MM.1S (cell line): ENCODE data around the gene CFAP77.

Experiments
- DNase-seq: peaks from one replicate; pipeline ENCODE4 v3.0.0-alpha.2; 2015
- H2AFZ ChIP-seq: fragments of 300-600 bp; sonication (generic); 2 replicates; pipeline ENCODE4 v1.6.0; 2016; ENCODE audit warnings: antibody characterized with exemption, low read length
- H3F3A ChIP-seq: fragments of 300-600 bp; sonication (generic); 2 replicates; pipeline ENCODE4 v1.6.1; 2016; ENCODE audit warnings: mild to moderate bottlenecking, antibody characterized with exemption, low read length, moderate library complexity, mixed read lengths; ENCODE audit not compliant: insufficient read depth
- H3K27ac ChIP-seq: fragments of 300-600 bp; sonication (generic); 2 replicates; pipeline ENCODE4 v1.5.1; 2016; ENCODE audit warnings: mild to moderate bottlenecking, low read length
- H3K27me3 ChIP-seq: fragments of 300-600 bp; sonication (generic); replicated peaks from 2 replicates; pipeline ENCODE4 v1.6.0; 2016; ENCODE audit warnings: low read length; ENCODE audit not compliant: insufficient read depth
- H3K36me3 ChIP-seq: fragments of 300-600 bp; sonication (generic); replicated peaks from 2 replicates; pipeline ENCODE4 v1.6.1; 2016; ENCODE audit warnings: mild to moderate bottlenecking, low read length, mixed read lengths; ENCODE audit not compliant: insufficient read depth
- H3K4me1 ChIP-seq: fragments of 300-600 bp; sonication (generic); 2 replicates; pipeline ENCODE4 v1.6.1; 2016; ENCODE audit warnings: low read length, mixed read lengths
- H3K4me2 ChIP-seq: fragments of 300-600 bp; sonication (generic); 2 replicates; pipeline ENCODE4 v1.6.0; 2016; ENCODE audit warnings: low read depth, low read length
- H3K4me3 ChIP-seq: fragments of 300-600 bp; sonication (generic); 2 replicates; pipeline ENCODE4 v1.5.1; 2016; ENCODE audit warnings: low read length, mixed read lengths
- H3K79me2 ChIP-seq: fragments of 300-600 bp; sonication (generic); 2 replicates; pipeline ENCODE4 v1.6.1; 2016; ENCODE audit warnings: mixed run types, low read length, mixed read lengths
- H3K9ac ChIP-seq: fragments of 300-600 bp; sonication (generic); 2 replicates; pipeline ENCODE4 v1.6.1; 2016; ENCODE audit warnings: low read length, mixed read lengths
- H3K9me2 ChIP-seq: fragments of 300-600 bp; sonication (generic); replicated peaks from 2 replicates; pipeline ENCODE4 v1.6.1; 2016; ENCODE audit warnings: mild to moderate bottlenecking, low read length, mixed read lengths; ENCODE audit not compliant: insufficient read depth
- H3K9me3 ChIP-seq: fragments of 300-600 bp; sonication (generic); replicated peaks from 2 replicates; pipeline ENCODE4 v1.6.1; 2016; ENCODE audit warnings: mild to moderate bottlenecking, low read length, mixed read lengths; ENCODE audit not compliant: insufficient read depth
- H4K20me1 ChIP-seq: fragments of 300-600 bp; sonication (generic); 2 replicates; pipeline ENCODE4 v1.6.1; 2016; ENCODE audit warnings: mild to moderate bottlenecking, low read length, moderate library complexity, mixed read lengths; ENCODE audit not compliant: insufficient read depth
- EZH2 ChIP-seq: fragments of 300-600 bp; sonication (generic); optimal IDR thresholded peaks from 2 replicates; pipeline ENCODE3; 2017; ENCODE audit warnings: low read depth, mild to moderate bottlenecking, antibody characterized with exemption, low read length, mixed read lengths
- EZH2phosphoT487 ChIP-seq: fragments of 300-600 bp; sonication (generic); IDR thresholded peaks from 2 replicates; pipeline ENCODE4 v1.6.1; 2018; ENCODE audit warnings: antibody characterized with exemption, low read length
- TF ChIP-seq, protein P1 (sequence below): fragments of 300-600 bp; sonication (generic); IDR thresholded peaks from 2 replicates; pipeline ENCODE4 v1.5.1; 2016; ENCODE audit warnings: antibody characterized with exemption, low read length, mixed read lengths

CFAP77 gene

DNA sequence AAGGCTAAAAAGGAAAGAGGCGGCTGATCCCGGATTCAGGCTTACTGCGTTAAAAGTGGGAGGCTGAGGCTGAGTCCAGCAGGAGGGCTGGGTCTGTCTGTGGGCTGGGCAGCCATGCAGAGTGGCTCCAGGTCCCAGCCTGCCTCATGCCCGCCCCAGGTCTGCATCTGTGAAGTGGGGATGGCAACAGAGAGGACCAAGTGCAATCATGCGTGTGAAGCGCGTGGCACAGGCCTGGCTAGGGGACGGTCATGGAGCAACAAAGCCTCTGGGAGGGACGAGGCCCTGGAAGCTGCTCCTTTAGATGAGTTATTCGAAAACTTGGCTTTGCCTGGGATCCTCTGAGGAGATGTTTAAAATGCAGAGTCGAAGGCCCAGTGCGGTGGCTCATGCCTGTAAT lies 142.0 kb downstream of the CFAP77 start:
- no peak for DNase-seq
- no peak overlapping the region for H3K4me2 ChIP-seq
- no peak overlapping the region for H3K4me3 ChIP-seq
- no peaks in the 10 kb centered on the region for H3K9me2 ChIP-seq
- no peaks in the 10 kb centered on the region for H4K20me1 ChIP-seq
- H3K9me3 ChIP-seq, result no peaks in the 10 kb centered on the region
- no peaks in the 10 kb centered on the region for H3K4me1 ChIP-seq
- no peak overlapping the region for H2AFZ ChIP-seq
- TF ChIP-seq EZH2phosphoT487, result no peak
- TF ChIP-seq EZH2, result no peak
- TF ChIP-seq, protein P1, sequence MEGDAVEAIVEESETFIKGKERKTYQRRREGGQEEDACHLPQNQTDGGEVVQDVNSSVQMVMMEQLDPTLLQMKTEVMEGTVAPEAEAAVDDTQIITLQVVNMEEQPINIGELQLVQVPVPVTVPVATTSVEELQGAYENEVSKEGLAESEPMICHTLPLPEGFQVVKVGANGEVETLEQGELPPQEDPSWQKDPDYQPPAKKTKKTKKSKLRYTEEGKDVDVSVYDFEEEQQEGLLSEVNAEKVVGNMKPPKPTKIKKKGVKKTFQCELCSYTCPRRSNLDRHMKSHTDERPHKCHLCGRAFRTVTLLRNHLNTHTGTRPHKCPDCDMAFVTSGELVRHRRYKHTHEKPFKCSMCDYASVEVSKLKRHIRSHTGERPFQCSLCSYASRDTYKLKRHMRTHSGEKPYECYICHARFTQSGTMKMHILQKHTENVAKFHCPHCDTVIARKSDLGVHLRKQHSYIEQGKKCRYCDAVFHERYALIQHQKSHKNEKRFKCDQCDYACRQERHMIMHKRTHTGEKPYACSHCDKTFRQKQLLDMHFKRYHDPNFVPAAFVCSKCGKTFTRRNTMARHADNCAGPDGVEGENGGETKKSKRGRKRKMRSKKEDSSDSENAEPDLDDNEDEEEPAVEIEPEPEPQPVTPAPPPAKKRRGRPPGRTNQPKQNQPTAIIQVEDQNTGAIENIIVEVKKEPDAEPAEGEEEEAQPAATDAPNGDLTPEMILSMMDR, result no peak
- H3K36me3 ChIP-seq, result no peaks in the 10 kb centered on the region
- H3K27me3 ChIP-seq, result peaks cover 85% of the 10 kb centered on the region
- H3K9ac ChIP-seq, result no peak overlapping the region
- no peaks in the 10 kb centered on the region for H3K79me2 ChIP-seq
- H3K27ac ChIP-seq, result no peak overlapping the region
- H3F3A ChIP-seq, result no peaks in the 10 kb centered on the region

DNA sequence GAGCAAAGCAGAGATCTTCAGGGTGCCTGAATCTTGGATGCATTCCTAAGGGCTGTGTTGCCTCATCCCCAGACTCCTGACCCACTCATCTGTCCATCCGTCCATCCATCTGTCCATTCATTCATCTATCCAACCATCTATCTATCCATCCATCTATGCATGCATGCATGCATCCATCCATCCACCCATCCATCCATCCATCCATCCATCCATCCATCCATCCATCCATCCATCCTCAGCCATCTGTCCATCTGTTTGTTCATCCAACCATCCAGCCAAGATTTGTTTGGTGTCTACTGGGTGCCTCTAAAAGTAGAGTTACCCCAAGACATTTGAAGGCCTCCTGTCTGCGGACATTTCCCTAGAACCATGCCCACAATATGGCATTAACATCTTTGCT lies 144.7 kb downstream of the CFAP77 start:
- Histone ChIP-seq H3K27me3 (peaks cover 82% of the 10 kb centered on the region), H3F3A (no peaks in the 10 kb centered on the region), H3K4me2 (no peak overlapping the region), H3K36me3 (no peaks in the 10 kb centered on the region), H4K20me1 (no peaks in the 10 kb centered on the region), H3K4me3 (no peak overlapping the region), H3K27ac (no peak overlapping the region), H3K9me2 (no peaks in the 10 kb centered on the region), H3K9me3 (no peaks in the 10 kb centered on the region), H3K9ac (no peak overlapping the region), H3K4me1 (no peaks in the 10 kb centered on the region), H3K79me2 (no peaks in the 10 kb centered on the region), H2AFZ (no peak overlapping the region)
- TF ChIP-seq EZH2phosphoT487, result no peak
- TF ChIP-seq EZH2, result no peak
- TF ChIP-seq, protein P1, result no peak
- no peak for DNase-seq

DNA sequence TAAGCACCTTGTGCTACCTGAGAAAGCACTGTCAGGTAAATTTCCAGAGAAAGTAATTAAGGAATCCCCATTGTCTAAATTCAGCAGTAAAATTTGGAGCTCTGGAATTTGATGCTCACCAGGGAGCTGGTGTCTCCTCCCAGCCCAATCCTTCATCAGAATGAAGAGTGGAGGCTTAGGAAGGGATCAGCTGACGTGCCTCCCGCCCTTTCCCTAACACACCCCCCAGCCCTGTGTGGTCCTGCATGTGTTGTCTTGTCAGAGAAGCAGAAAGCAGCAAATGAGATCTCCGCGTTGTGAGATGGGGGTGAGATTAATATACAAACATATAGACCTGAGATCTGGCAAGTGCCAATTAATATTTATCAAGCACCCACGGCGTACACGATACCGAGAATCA lies 145.5 kb downstream of the CFAP77 start:
- Histone ChIP-seq H3K9me2 (no peaks in the 10 kb centered on the region), H3F3A (no peaks in the 10 kb centered on the region), H3K4me2 (no peak overlapping the region), H3K27me3 (peaks cover 82% of the 10 kb centered on the region), H3K36me3 (no peaks in the 10 kb centered on the region), H3K9ac (no peak overlapping the region), H3K27ac (no peak overlapping the region), H4K20me1 (no peaks in the 10 kb centered on the region), H3K79me2 (no peaks in the 10 kb centered on the region), H3K9me3 (no peaks in the 10 kb centered on the region), H3K4me1 (no peaks in the 10 kb centered on the region), H2AFZ (no peak overlapping the region), H3K4me3 (no peak overlapping the region)
- TF ChIP-seq EZH2phosphoT487 (no peak), EZH2 (no peak)
- TF ChIP-seq, protein P1, result no peak
- DNase-seq, result no peak
